Amniotic stem cell (primary cell): Measurements from ENCODE around the gene RBM8A.

Experiments used
- DNase-seq: peaks from one replicate; lab custom pipeline; 2025; lab: John Stamatoyannopoulos, UW

RBM8A gene

GRCh38 chr1:145877923-145878486 is 49.3 kb downstream of the RBM8A start:
- no peak for DNase-seq

DNA sequence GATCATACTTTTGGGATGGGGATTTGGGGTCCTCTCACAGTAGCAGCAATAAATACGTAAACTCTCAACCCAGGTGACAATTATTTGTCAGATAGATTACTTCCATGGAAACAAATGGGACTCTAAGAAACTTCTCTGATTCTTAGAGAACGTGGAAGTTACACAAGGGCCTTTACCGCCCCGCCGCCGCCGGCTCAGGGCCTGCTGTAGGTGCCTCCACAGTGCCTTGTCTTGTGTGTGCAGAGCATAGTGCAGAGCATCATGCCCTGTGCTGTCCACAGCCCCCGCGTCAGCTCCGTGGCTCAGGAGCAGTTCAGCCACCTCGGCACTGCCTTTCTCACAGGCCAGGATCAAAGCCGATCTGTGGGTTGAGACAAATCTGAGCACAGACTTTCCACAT is 52.6 kb downstream of the RBM8A start:
- no peak for DNase-seq

DNA sequence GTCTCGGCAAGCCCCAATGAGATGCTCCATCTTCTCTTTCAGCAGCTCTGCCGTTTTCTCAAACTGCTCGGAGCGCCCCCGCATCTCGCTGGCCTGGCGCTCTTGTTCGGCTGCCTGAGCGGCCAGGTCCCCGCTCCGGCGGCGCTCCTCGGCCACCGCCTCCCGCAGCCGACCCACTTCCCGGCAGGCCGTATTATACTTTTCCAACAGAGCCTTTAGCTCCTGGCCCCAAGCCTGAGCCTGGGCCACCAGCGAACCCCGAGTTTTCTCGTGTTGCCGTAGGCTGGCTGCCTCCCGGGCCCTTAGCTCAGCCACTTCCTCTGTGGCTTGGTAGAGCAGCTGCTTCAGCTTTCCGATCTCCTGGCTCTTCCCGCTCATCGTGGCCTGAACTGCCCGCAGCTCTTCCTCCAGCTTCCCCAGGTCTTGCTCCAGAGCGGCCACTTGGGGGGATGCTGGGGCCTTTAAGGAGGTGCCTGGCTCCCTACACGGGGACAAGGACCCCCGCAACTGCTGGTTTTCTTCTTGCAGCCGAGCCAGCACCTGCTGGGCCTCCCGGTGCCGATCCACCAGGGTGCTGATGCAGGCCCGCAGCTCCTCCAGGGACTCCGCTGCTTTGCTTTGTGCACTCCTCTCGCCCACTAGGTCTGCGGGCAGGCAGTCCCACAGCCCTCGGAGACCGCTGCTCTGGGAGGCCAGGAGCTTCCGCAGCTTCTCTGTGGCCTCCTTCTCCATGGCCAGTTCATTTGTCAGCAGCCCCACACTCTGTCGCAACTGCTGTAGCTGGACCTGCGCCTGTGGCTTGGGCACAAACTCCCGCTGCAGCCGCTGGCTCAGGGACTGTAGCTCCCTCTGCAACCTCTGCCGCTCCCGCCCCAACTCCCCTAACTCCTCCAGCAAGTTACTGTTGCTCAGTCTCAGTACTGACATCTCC is 55.0 kb downstream of the RBM8A start:
- no peak for DNase-seq
